ENCODE measurements around the gene CCDC40. TPM values are rescaled to one million over a fixed set of nuclear protein-coding genes. Genes with fewer than 3 reads are reported as not detected.
A peak's percentile ranks its signal among the peaks of the same experiment; 100 is the strongest.
"Not testable (repeated sequence)": the region's sequence is repeated elsewhere in the genome, so short reads cannot be mapped to it uniquely, and the experiment has no call there.

CCDC40 gene, protein sequence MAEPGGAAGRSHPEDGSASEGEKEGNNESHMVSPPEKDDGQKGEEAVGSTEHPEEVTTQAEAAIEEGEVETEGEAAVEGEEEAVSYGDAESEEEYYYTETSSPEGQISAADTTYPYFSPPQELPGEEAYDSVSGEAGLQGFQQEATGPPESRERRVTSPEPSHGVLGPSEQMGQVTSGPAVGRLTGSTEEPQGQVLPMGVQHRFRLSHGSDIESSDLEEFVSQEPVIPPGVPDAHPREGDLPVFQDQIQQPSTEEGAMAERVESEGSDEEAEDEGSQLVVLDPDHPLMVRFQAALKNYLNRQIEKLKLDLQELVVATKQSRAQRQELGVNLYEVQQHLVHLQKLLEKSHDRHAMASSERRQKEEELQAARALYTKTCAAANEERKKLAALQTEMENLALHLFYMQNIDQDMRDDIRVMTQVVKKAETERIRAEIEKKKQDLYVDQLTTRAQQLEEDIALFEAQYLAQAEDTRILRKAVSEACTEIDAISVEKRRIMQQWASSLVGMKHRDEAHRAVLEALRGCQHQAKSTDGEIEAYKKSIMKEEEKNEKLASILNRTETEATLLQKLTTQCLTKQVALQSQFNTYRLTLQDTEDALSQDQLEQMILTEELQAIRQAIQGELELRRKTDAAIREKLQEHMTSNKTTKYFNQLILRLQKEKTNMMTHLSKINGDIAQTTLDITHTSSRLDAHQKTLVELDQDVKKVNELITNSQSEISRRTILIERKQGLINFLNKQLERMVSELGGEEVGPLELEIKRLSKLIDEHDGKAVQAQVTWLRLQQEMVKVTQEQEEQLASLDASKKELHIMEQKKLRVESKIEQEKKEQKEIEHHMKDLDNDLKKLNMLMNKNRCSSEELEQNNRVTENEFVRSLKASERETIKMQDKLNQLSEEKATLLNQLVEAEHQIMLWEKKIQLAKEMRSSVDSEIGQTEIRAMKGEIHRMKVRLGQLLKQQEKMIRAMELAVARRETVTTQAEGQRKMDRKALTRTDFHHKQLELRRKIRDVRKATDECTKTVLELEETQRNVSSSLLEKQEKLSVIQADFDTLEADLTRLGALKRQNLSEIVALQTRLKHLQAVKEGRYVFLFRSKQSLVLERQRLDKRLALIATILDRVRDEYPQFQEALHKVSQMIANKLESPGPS
- 21.5 TPM for polyA plus RNA-seq (ENCODE audit: insufficient read length)
- long read RNA-seq, donor 1, partial matches to known transcripts: 0 of 1 reads
- long read RNA-seq, donor 1, other reads (novel, unspliced or antisense): 0 of 1 reads
- long read RNA-seq, donor 2, partial matches to known transcripts: 0 of 1 reads
- long read RNA-seq, donor 2, other reads (novel, unspliced or antisense): 0 of 1 reads
- long read RNA-seq, donor 3: 0 reads
- long read RNA-seq, donor 4: 0 reads
- long read RNA-seq, donor 5, partial matches to known transcripts: 0 of 2 reads
- long read RNA-seq, donor 5, other reads (novel, unspliced or antisense): 0 of 2 reads
- long read RNA-seq, donor 6: 0 reads
- long read RNA-seq, donor 7, full-length matches to known transcripts: 2 of 192 reads
- long read RNA-seq, donor 7, partial matches to known transcripts: 190 of 192 reads
- long read RNA-seq, donor 7, other reads (novel, unspliced or antisense): 0 of 192 reads
- long read RNA-seq, donor 8: 0 reads

DNA sequence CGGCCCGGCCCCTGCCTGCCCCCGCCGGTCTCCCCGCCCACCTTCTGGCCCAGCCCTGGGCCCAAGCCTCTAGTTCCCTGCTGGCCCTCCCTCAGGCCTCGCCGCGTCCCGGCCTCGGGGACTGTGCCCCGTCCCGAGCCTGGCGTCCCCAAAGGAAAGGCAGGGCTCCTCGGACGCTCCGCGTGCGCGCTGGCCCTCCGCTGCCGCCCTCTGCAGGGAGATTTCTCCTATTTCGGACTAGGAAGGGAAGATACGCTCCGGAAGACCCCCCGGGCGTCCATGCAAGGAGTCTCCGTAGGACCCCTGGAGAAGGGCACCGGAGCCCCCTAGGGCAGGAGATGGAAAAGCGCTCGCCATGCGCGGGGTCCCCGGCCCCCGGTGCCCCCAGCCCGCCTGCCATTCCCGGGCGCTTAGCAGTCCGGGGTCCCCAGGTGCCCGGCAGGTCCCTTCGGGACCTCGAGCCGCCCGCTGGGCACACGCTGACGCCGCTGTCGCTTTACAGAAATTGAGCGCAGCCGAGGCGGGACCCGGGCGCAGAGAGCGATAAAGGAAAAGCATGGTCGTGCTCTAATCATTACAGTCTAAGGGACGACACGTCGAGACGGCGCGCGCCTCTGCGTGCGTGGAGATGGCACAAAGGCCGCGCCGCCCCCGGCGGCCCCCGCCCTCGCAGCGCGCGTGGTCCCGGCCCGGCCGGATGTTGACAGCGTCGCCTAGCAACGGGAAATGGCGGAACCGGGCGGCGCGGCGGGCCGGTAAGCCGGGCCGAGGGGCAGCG, at the start of gene CCDC40:
TSS of gene CCDC40 (plus strand) at position 706 of the 778 bp plus-strand sequence. CDS start at position 727, 21 bp downstream.
- peak; percentile 77 for DNase-seq

DNA sequence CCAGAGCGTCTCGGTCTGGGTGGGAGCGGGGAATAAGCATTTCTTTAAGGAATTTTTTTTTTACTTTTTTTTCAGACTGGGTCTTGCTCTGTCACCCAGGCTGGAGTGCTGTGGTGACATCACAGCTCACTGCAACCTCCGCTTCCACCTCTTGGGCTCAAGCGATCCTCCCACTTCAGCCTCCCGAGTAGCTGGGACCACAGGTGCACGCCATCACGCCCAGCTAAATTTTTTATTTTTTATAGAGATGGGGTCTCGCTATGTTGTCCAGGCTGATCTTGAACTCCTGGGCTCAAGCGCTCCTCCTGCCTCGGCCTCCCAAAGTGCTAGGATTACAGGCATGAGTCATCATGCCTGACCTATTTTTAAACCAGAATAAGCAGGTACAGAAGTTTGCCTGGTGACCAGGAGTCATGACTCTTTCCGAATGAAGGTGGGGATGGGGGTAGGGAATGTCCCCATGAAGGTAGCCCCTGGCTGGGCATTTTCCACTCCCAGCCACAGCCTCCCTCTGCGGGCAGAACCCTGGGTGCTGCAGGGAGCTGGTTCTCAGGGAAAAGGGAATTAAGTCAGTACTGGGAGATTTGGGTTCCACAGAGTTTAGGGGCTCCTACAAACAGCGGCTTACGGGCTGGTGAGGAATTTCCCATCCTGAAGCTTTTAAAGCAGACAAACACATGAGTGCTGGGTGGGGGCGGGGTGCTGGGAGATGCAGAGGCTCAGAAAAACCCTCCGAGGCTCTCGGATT, 49.1 kb upstream of the CCDC40 start:
- no peak for DNase-seq

DNA sequence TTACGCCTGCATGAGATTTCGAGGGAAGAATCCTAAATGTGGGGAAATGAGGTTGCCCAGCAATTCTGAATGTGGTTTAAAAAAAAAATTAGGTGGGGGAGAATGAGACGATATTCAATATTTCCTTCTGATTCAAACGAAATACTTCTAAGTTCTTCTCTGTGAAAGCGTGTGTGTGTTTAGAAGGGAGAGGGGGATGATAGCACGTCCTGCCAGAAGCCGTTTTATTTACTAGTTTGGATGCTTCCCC, 48.6 kb upstream of the CCDC40 start:
- no peak for DNase-seq

DNA sequence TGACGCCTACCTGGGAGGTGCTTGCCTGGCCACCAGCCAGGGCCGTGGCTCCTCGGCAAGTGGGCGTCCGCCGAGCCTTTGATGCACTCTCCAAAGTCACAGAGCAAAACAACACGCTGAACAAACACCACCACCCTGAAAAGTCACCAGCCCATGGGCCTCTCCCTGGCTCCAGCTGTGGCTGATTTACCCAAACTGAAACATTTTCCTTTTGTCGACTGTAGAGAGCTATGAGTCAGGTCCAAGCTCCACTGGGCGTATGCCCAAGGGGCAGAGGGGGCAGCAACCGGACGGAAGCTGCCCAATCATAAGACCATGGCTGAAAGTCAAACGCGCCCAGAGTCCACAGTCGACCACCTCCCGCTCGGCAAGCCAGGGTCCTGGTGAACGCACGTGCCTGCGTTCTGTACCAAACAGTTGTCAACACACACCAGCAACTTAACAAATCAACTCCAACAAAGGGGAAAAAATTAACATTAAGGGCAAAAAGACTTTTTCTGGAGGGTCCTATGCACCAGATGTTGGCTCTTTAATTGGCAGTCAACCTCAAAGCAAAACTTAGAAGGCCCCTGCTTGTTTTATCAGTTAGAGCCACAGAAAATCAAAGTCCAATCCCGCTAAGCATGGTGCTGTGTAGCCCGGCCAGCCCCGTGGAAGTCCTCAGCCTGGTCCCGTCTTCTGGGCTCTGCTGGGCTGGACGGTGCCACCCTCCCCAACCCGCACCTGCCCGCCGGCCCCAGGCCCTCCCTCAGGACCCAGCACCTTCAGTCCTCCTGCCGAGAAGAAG, 48.1 kb upstream of the CCDC40 start:
- no peak for DNase-seq

DNA sequence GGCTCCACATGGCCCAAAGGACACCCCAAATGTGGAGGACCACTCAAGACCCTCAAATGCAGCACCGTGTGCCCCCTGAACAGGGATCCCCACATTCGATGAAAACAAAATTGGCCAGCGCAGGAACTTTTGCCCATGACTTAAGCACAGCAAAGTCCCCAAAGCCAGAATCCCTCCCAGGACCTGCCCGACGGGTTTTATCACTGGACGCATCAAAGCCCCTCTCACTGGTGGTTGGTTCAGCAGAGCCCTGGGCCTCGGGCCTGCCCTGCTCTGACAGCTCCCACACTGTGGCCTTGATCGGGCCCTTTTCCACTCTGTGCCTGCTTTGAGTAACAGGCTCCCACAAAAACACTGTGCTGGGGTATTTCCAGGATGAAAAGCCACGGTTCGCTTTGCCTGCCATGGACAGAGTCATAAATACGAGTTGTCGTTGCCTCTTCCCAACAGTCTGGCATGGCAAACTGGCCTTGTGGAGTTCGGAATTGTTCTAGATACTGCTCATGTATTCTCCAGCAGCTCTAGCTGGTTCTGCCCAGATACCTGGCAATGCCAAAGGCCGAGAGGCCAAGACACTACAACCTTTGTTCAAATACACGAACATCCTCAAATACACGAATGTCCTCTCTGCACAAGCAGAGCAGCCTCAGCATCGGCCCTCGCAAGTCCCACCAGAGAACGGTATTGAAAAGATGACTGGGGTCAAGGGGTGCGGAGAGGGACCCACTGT, 47.2 kb upstream of the CCDC40 start:
- DNase-seq: no peak

DNA sequence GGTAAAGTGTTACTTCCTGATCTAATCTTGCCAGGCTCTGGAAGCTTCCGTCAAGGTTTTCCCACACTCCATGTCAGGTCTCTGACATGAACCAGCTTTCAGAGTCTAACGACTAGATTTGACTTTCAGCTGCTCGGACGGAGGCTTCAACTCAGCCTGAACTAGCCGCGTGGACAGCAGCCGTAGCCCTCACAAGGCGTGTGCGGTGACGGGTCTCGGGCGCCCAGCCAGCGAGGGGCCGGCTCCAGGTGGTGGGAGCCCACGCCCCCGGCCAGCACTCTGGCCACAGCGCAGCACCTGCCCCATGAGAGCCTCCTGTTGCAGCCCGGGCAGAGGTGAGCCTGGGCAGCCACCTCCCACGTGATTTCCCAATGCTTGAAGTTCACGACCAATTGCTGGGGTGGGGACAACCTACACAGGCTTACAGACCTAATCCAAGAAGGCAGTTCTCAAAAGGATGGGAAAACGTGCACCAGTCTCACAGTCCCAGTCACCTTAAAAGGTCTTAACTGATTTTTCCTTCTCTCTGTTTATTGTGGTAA, 46.3 kb upstream of the CCDC40 start:
- DNase-seq: no peak

DNA sequence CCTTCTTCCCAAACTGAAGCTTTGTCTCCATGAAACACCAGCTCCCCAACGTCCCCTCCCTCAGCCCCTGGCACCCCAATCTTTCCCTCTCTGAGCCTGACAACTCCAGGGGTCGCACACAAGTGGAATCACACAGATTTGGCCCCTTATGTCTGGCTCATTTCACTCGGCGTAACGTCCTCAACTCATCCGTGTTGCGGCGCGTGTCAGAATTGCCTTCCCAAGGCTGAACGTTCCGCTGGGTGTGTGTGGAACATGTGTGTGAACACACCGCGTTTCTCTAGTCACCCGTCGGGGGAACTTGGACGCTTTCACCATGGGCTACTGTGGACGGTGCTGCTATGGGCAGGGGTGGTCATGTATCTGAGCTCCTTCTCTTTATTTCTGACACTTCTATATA, 45.7 kb upstream of the CCDC40 start:
- no peak for DNase-seq

DNA sequence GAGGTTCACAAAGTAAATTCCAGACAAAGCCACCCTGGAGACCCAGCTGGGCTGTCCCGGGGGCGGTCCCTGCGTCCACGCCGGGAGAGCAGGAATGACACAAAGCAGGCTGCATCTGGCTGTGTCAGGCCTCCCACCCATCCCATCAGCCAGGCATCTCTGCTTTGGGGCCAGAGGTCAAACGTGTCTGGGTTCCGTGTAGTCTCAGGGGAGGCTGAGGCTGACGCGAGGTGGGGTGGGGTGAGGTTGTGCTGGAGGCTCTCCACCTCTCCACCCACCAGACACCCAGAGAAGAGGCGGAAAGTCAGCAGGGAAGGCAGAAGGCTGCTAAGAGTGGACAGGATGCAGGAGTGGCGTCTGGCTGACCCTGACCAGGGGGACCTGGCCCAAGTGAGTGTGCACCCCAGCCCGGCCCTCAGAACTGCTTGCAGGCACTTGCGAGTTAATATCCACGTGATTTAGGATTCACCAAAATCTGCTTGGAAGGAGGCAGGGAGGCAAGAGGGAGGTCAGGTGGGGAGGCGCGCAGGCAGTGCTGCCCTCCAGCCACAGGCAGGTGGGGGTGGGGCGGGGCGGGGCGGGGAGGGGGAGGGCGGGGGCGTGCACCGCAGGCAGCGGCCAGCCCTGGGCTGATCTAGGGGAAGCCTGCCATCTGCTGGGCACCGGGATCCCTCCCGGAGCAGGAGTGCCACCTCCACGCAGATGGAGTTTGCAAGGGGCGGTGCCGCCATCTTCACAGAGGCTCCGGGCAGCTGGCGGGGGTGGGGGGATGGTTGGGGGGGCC, 45.1 kb upstream of the CCDC40 start:
- no peak for DNase-seq

DNA sequence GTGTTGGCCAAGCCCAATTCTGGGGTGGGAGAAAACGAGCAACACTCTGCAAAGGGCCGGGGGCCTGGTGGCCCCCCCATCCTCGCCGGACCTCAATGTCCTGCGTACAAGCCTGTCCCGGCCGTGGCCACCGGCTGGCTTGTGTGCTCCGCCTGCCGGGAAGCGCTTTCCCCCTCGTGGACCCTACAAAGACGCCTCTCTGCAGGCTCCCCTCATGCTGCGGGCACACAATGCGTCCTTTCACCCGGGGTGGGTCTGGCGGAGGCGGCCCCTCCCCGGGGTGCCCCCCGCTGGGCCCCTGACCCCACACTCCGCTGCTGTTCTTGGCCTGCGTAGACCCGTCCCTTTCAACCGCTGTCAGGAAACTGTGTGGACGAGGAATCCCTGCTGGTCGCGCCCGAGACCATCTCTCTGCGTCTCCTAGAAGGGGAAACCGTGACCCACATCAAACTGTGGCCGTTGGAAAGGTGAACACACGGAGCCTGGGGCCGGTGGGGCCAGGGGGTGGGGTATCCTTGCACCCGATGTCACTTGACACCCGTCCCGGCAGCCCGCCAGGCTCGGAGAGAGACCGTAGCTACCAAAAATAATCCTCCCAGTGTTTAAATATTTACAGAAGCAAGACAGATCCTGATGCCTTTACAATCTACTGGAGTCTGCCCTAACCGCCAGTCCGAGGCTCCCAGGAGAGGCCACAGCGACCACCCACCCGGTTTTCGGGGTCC, 44.4 kb upstream of the CCDC40 start:
- DNase-seq: no peak

DNA sequence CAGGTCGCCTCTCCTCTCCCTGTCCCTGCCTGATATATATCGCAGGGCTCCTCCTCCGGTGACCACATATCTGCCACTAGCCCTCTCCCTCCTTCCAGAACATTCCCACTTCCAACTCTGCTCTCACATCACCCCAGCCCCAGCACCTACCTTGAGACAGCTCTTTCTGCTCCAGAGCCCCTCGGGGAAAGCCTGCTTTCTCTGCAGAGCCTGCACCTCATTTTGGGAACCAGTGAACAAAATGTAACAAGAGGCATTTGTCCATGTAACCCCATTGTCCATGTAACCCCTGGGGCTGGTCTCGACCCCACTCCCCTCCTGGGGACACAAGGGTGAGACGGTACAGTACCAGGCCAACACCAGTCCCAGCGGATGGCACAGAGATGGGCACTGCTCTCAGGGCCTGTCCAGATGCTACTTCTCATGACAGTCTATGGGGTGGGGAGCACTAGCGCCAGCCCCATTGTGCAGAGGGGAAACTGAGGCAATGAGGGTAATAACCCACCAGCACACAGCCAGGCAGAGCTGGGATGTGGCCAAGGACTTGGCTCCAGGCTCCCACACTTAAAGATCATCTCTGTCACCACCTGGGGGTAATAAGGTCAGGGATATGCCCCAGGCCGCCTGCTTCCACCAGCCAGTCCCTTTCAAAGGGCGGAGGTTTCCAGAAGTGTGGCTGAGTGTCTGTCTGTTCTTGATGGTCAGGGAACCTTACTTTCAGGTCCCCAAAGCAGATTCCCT, 43.6 kb upstream of the CCDC40 start:
- DNase-seq: no peak

DNA sequence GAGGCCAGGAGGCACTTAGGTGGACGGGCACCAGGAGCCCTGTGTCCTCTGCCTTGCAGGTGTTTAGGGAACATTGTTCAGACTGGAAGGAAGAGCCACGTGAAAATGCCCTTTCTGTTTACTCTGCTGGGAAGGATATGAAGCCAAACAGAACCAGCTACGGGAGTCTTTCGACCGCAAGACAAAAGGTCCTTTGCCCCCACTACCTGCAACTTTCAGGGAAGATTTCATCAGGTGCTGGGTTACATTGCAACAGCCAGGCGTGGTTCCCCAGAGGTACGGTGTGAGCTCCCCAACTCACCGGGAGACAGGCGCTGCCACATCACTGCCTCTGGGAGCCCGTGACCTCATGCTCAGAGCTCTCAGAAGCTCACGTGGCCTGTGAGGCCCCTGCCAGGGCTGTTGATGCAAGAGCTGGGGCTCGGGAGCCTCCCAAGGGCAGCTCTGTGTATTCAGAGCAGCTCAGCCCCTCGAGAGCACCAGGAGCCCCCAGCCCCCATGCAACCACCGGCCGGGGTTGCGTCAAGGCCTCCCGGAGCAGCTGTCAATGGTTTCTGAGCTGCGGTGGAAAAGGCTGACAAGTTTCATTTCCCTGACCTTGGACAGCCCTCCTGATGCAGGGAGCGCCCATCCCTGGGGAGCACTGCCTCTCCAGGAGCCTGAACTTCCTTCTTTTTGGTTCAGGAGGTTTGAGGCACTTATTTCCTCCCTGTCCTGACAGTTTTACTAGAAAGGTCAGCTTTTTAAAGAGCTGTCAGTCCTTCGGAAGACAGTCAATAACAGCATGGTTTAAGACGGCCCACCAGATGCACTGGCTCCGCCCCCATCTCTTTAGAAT, 42.8 kb upstream of the CCDC40 start:
- DNase-seq: no peak

DNA sequence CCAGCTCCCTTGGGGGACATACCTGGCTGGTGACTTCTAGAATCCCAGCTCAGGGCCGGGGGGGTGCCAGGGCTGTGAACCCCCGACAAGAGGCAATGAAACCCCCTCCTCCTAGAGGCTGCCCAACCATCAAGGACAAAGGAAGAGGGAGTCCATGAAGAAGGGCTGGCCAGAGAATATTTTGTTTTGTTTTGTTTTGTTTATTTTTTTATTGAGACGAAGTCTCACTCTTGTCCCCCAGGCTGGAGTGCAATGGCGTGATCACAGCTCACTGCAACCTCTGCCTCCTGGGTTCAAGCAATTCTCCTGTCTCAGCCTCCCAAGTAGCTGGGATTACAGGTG, 42.2 kb upstream of the CCDC40 start:
- not testable (repeated sequence) for DNase-seq

DNA sequence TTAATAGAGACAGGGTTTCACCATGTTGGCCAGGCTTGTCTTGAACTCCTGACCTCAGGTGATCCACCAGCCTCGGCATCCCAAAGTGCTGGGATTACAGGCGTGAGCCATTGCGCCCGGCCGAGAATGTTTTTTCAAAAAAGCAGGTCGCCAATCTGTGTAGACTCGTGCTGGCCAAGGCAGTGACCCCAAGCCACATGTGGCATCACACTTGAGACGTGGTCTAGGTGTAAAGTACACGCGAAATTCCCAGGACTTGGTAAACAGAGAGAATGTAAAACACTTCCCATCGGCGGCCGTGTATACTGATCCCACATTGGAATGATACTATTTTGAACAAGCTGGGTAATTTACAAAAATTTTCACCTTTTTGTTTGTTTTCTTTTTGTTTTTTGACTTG, 41.8 kb upstream of the CCDC40 start:
- no peak for DNase-seq

DNA sequence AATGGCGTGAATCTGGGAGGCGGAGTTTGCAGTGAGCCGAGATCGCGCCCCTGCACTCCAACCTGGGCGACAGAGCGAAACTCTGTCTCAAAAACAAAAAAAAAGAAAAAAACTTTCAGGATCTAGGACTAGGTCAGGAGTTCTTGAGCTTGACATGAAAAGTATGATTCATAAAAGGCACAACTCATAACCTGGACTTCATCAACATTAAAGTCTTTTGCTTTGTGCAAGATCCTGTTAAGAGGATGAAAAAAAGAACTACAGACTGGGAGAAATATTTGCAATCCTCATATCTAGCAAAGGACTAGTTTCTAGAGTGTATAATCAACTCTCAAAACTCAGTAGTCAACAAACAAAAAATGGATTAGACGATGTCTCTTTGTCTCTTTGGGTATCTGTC, 40.7 kb upstream of the CCDC40 start:
- no peak for DNase-seq

DNA sequence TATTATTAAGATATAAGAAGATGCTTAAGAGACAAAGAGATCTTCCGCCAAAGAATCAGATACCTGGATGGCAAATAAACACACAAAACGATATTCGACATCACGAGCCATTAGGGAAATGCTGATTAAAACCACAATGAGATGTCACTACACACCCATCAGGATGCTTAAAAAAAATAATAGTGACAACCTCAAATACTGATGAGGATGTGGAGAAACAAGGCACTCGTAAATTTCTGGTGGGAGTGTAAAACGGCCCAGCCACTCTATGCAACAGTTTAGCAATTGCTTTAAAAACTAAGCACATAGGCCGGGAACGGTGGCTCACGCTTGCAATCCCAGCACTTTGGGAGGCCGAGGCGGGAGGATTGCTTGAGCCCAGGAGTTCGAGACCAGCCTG, 40.2 kb upstream of the CCDC40 start:
- DNase-seq: no peak
